ENCODE results near the gene TRAPPC5. TPM values are rescaled to one million over a fixed set of nuclear protein-coding genes. Genes with fewer than 3 reads are reported as not detected.

TRAPPC5 gene
- total RNA-seq, 1 experiment from 2014 or later: 105 TPM

DNA sequence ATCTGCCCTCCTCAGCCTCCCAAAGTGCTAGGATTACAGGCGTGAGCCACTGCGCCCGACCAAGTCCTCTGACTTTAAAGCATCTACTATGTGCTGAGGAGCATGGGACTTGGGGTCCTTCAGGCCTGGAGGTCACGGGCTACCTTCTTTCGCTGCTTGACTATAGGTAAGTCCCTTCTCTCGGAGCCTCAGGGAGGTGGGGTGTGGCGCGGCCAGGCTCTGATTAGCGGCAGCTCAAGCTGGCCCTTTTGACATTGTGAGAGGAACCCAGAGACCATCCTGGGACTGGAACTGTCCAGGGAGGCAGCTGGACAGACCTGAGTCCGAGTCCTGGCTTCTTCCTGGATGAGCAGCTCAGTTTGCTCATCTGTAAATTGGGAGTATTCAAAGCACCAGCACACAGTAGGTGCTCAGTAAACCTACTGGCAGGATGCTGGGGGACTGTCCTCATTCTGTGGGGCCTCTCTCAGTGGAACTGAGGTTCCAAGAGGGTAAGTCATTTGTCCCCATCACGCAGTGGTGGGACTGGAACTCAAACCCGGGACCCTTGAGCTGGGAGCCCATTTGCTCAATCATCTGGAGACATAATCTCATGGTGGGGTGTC lies 20.5 kb downstream of the TRAPPC5 start:
- TF ChIP-seq, protein P1, sequence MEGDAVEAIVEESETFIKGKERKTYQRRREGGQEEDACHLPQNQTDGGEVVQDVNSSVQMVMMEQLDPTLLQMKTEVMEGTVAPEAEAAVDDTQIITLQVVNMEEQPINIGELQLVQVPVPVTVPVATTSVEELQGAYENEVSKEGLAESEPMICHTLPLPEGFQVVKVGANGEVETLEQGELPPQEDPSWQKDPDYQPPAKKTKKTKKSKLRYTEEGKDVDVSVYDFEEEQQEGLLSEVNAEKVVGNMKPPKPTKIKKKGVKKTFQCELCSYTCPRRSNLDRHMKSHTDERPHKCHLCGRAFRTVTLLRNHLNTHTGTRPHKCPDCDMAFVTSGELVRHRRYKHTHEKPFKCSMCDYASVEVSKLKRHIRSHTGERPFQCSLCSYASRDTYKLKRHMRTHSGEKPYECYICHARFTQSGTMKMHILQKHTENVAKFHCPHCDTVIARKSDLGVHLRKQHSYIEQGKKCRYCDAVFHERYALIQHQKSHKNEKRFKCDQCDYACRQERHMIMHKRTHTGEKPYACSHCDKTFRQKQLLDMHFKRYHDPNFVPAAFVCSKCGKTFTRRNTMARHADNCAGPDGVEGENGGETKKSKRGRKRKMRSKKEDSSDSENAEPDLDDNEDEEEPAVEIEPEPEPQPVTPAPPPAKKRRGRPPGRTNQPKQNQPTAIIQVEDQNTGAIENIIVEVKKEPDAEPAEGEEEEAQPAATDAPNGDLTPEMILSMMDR (conservative IDR thresholded peaks at IDR 0.05; ENCODE audit: low read depth, low read length): no peak
- no peak for TF ChIP-seq EZH2 (IDR thresholded peaks at IDR 0.05; ENCODE audit: borderline replicate concordance, low read depth, low read length, poor library complexity, severe bottlenecking)
- no peaks in the 10 kb centered on the region for H3K36me3 ChIP-seq (ENCODE audit: insufficient read depth, low read length, poor library complexity, severe bottlenecking)
- no peaks in the 10 kb centered on the region for H3K9me3 ChIP-seq (ENCODE audit: low read depth, low read length, poor library complexity, severe bottlenecking)
- H3K27ac ChIP-seq (ENCODE audit: low read depth, low read length, poor library complexity, severe bottlenecking): no peak overlapping the region
- POLR2A ChIA-PET (ENCODE audit: low non-redundant PET): no interaction called here
- intact Hi-C loops (cut with micrococcal nuclease; ENCODE audit: unreplicated experiment): no loop called here
- CTCF ChIA-PET: no interaction called here
- H3K4me1 ChIP-seq (ENCODE audit: insufficient read depth, low read length, poor library complexity, severe bottlenecking): no peaks in the 10 kb centered on the region
- BruUV-seq (replicated peaks): no TSS peak
- peaks cover 12% of the 10 kb centered on the region for H3K27me3 ChIP-seq (replicated peaks; ENCODE audit: insufficient read depth, low read depth, low read length, poor library complexity)
- H3K4me3 ChIP-seq (ENCODE audit: low read depth, low read length, poor library complexity, severe bottlenecking): no peak overlapping the region
- DNase-seq (ENCODE audit: low spot score): no peak

DNA sequence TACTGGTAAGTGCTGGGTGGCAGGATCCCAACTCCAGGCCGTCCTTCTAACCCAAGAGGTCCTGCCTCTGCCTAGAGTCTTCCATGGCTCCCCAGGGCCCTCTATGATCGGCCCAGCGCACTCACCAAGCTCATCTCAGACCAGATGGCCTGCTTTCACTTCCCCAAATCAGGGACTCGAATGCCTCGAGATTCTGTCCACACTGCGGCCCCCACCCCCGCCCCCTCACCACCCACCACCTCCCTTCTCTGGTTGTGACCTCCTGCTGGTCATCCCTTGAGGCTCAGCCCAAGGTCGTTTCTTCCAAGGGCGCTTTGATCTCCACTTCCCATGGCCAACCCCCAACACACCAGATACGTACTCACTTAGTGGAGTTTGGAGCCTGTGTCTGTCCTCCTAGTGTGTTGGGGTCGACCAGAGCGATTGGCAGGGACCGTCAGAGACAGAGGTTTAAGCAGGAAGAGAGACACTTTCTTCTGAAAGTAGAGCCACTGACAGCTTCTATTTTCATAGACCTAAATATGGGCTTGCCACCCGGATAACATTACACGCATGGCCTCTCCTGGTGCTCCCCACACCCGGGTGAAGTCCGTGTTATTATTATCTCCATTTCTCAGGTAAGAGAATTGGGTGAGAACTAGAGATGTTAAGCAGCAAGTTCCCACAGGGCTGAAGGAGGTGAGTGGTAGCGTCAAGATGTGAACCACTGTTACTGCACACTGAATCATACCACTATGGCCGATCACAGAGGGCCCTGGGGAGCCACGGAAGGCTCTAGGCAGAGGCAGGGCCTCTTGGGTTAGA lies 21.2 kb downstream of the TRAPPC5 start, which contains the start of gene FCER2:
TSS of gene FCER2 (minus strand) at position 478 of the 804 bp plus-strand sequence. CDS start 2,371 bp downstream, outside the sequence.
- H3K27ac ChIP-seq (ENCODE audit: low read depth, low read length, poor library complexity, severe bottlenecking): no peak within 1 kb of the TSS
- POLR2A ChIA-PET (ENCODE audit: low non-redundant PET): no interaction called here
- intact Hi-C loops (cut with micrococcal nuclease; ENCODE audit: unreplicated experiment): no loop called here
- DNase-seq (ENCODE audit: low spot score): no peak
- H3K36me3 ChIP-seq (ENCODE audit: insufficient read depth, low read length, poor library complexity, severe bottlenecking): no peaks in the 10 kb centered on the region
- no peaks in the 10 kb centered on the region for H3K4me1 ChIP-seq (ENCODE audit: insufficient read depth, low read length, poor library complexity, severe bottlenecking)
- TF ChIP-seq, protein P1 (conservative IDR thresholded peaks at IDR 0.05; ENCODE audit: low read depth, low read length): no peak
- no peak for TF ChIP-seq EZH2 (IDR thresholded peaks at IDR 0.05; ENCODE audit: borderline replicate concordance, low read depth, low read length, poor library complexity, severe bottlenecking)
- no peak within 1 kb of the TSS for H3K4me3 ChIP-seq (ENCODE audit: low read depth, low read length, poor library complexity, severe bottlenecking)
- CTCF ChIA-PET: no interaction called here
- no TSS peak for BruUV-seq (replicated peaks)
- H3K27me3 ChIP-seq (replicated peaks; ENCODE audit: insufficient read depth, low read depth, low read length, poor library complexity): peaks cover 12% of the 10 kb centered on the region
- H3K9me3 ChIP-seq (ENCODE audit: low read depth, low read length, poor library complexity, severe bottlenecking): no peaks in the 10 kb centered on the region

DNA sequence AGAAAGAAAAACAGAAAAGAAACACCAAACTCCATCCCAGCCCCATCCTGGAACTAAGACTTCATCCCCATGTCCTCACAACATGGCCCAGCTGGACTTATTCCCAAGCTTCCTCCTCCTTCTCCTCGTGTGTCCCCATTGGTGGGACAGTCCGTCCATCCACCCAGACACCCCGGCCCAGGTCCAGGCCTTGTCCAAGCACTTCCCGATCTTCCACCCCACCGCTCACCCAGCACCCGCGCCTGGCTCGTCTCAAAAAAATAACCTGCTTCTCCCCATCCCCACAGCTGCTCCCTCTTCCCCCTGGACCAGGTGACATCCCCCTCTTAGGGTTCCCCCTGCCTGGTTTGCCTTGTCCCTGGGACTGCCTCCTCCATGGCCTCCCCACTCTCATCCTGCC lies 22.7 kb downstream of the TRAPPC5 start:
- intact Hi-C loops (cut with micrococcal nuclease; ENCODE audit: unreplicated experiment): no loop called here
- BruUV-seq (replicated peaks): no TSS peak
- H3K4me1 ChIP-seq (ENCODE audit: insufficient read depth, low read length, poor library complexity, severe bottlenecking): no peaks in the 10 kb centered on the region
- no peaks in the 10 kb centered on the region for H3K9me3 ChIP-seq (ENCODE audit: low read depth, low read length, poor library complexity, severe bottlenecking)
- no peak overlapping the region for H3K27ac ChIP-seq (ENCODE audit: low read depth, low read length, poor library complexity, severe bottlenecking)
- CTCF ChIA-PET: no interaction called here
- POLR2A ChIA-PET (ENCODE audit: low non-redundant PET): no interaction called here
- H3K27me3 ChIP-seq (replicated peaks; ENCODE audit: insufficient read depth, low read depth, low read length, poor library complexity): peaks cover 12% of the 10 kb centered on the region
- H3K4me3 ChIP-seq (ENCODE audit: low read depth, low read length, poor library complexity, severe bottlenecking): no peak overlapping the region
- no peaks in the 10 kb centered on the region for H3K36me3 ChIP-seq (ENCODE audit: insufficient read depth, low read length, poor library complexity, severe bottlenecking)
- TF ChIP-seq, protein P1 (conservative IDR thresholded peaks at IDR 0.05; ENCODE audit: low read depth, low read length): no peak
- no peak for TF ChIP-seq EZH2 (IDR thresholded peaks at IDR 0.05; ENCODE audit: borderline replicate concordance, low read depth, low read length, poor library complexity, severe bottlenecking)
- DNase-seq (ENCODE audit: low spot score): no peak

Measured in A673 (cell line).